Endodermal cell (in vitro differentiated cells): ENCODE results near the gene ADAM29. TPM values are rescaled to one million over a fixed set of nuclear protein-coding genes. Genes with fewer than 3 reads are reported as not detected.
A peak's percentile ranks its signal among the peaks of the same experiment; 100 is the strongest.
"Not testable (repeated sequence)": the region's sequence is repeated elsewhere in the genome, so short reads cannot be mapped to it uniquely, and the experiment has no call there.

ENCODE experiments used
- DNase-seq: peaks from one replicate; pipeline ENCODE4 v3.0.0-alpha.2; 2017
- H3K27ac ChIP-seq: 2 replicates; pipeline ENCODE4 v1.5.1; 2013; ENCODE audit warnings: mild to moderate bottlenecking, low read depth, low read length, moderate library complexity
- H3K27me3 ChIP-seq: 2 replicates; pipeline ENCODE4 v1.6.1; 2013; ENCODE audit warnings: mild to moderate bottlenecking, low read length, moderate library complexity; ENCODE audit not compliant: insufficient read depth, control insufficient read depth, poor library complexity, severe bottlenecking
- H3K36me3 ChIP-seq: 2 replicates; pipeline ENCODE4 v1.7.0; 2013; ENCODE audit warnings: mild to moderate bottlenecking, low read length, moderate library complexity; ENCODE audit not compliant: control insufficient read depth, insufficient read depth
- H3K4me1 ChIP-seq: one replicate; pipeline ENCODE4 v1.7.0; 2013; ENCODE audit warnings: low read length; ENCODE audit not compliant: control insufficient read depth, insufficient read depth
- H3K4me3 ChIP-seq: 2 replicates; pipeline ENCODE4 v1.5.1; 2013; ENCODE audit warnings: mild to moderate bottlenecking, low read length, moderate library complexity
- H3K9ac ChIP-seq: 2 replicates; pipeline ENCODE4 v1.6.1; 2013; ENCODE audit warnings: mild to moderate bottlenecking, low read length, moderate library complexity; ENCODE audit not compliant: poor library complexity, severe bottlenecking; ENCODE audit errors: extremely low read depth
- H3K9me3 ChIP-seq: 2 replicates; pipeline ENCODE4 v1.6.1; 2013; ENCODE audit warnings: mild to moderate bottlenecking, low read length, moderate library complexity; ENCODE audit not compliant: control insufficient read depth
- H3K27ac Mint-ChIP-seq: 2 replicates; pipeline ENCODE4 v1.8.0; 2020; ENCODE audit warnings: mixed read lengths
- H3K27me3 Mint-ChIP-seq: 2 replicates; pipeline ENCODE4 v1.8.0; 2021; ENCODE audit warnings: mild to moderate bottlenecking, mixed read lengths; ENCODE audit not compliant: insufficient read depth
- H3K36me3 Mint-ChIP-seq: 2 replicates; pipeline ENCODE4 v1.8.0; 2020; ENCODE audit warnings: low read depth, mixed read lengths
- H3K4me1 Mint-ChIP-seq: 2 replicates; pipeline ENCODE4 v1.8.0; 2020; ENCODE audit warnings: mixed read lengths
- H3K4me3 Mint-ChIP-seq: 2 replicates; pipeline ENCODE4 v1.8.0; 2020; ENCODE audit warnings: mild to moderate bottlenecking, moderate library complexity, mixed read lengths
- H3K9me3 Mint-ChIP-seq: 2 replicates; pipeline ENCODE4 v1.8.0; 2020; ENCODE audit warnings: mild to moderate bottlenecking, mixed read lengths
- CTCF ChIP-seq: fragments of 200-600 bp; sonication (generic); conservative IDR thresholded peaks from 2 replicates; pipeline ENCODE4 v1.5.0; 2021; ENCODE audit warnings: antibody characterized with exemption, mild to moderate bottlenecking
- WGBS, 2 experiments: methylation state at CpG; one replicate each; pipeline versions ENCODE4 v1.1.5 to v1.1.7; 2013; ENCODE audit warnings: missing lambda C conversion rate in 2 of 2, mixed read lengths in 1 of 2; ENCODE audit not compliant: insufficient coverage in 1 of 2, insufficient read length in 1 of 2; 5-methylcytosine and 5-hydroxymethylcytosine counted together
- total RNA-seq, 2 donors: library from RNA; stranded (reverse); fragmentation: NEBNext Ultra II Directional in 1 of 2; extraction: Animal tissue kit (Norgen Biotek cat#: 25700) in 1 of 2; gene quantifications; 2 replicates in 1 of 2; 3 replicates in 1 of 2; pipeline ENCODE4 v1.2.1, GENCODE V29; 2021

The ADAM29 gene
- total RNA-seq, 2 donors from 2014 or later, result not detected

- no peak overlapping the region for H3K9ac ChIP-seq
- peaks cover 6% of the 10 kb centered on the region for H3K9me3 ChIP-seq
- peaks cover 4% of the 10 kb centered on the region for H3K9me3 Mint-ChIP-seq
- H3K27me3 Mint-ChIP-seq, result no peaks in the 10 kb centered on the region
- DNase-seq, result no peak
- H3K27me3 ChIP-seq, result no peaks in the 10 kb centered on the region
- no peak for TF ChIP-seq CTCF
- H3K4me1 Mint-ChIP-seq, result peaks cover 17% of the 10 kb centered on the region
- H3K4me3 Mint-ChIP-seq, result no peak overlapping the region
- no peak overlapping the region for H3K27ac Mint-ChIP-seq
- H3K36me3 Mint-ChIP-seq, result peaks cover 2% of the 10 kb centered on the region
- H3K4me3 ChIP-seq, result no peak overlapping the region
- no peaks in the 10 kb centered on the region for H3K4me1 ChIP-seq
- H3K36me3 ChIP-seq, result no peaks in the 10 kb centered on the region
- H3K27ac ChIP-seq, result no peak overlapping the region
Measured at GRCh38 chr4:174871407-174871806, 46.8 kb upstream of the ADAM29 start.

GRCh38 chr4:174873146-174873545 lies 45.0 kb upstream of the ADAM29 start:
- WGBS, 2 experiments, result 94 to 100% methylated on average over 1 to 3 of the region's 4 CpGs
- H3K4me1 Mint-ChIP-seq, result peaks cover 15% of the 10 kb centered on the region

GRCh38 chr4:174873931-174874330 lies 44.2 kb upstream of the ADAM29 start:
- Mint-ChIP-seq H3K36me3 (peaks cover 2% of the 10 kb centered on the region), H3K4me3 (no peak overlapping the region), H3K27ac (no peak overlapping the region), H3K4me1 (peaks cover 15% of the 10 kb centered on the region), H3K9me3 (no peaks in the 10 kb centered on the region), H3K27me3 (no peaks in the 10 kb centered on the region)
- no peaks in the 10 kb centered on the region for H3K4me1 ChIP-seq
- H3K27me3 ChIP-seq, result no peaks in the 10 kb centered on the region
- no peak overlapping the region for H3K9ac ChIP-seq
- no peaks in the 10 kb centered on the region for H3K9me3 ChIP-seq
- TF ChIP-seq CTCF, result peak; percentile 76
- H3K36me3 ChIP-seq, result no peaks in the 10 kb centered on the region
- 25% methylated on average over 1 of the region's 1 CpG; no CpG with 5 or more reads in 1 of the 2 experiments for WGBS, 2 experiments
- H3K27ac ChIP-seq, result no peak overlapping the region
- no peak overlapping the region for H3K4me3 ChIP-seq
- peak; percentile 71 for DNase-seq

More at GRCh38 chr4:174873146-174873545, 45.0 kb upstream of the ADAM29 start:
- not testable (repeated sequence) for H3K36me3 Mint-ChIP-seq, DNase-seq, H3K9ac ChIP-seq, H3K4me3 ChIP-seq, H3K36me3 ChIP-seq, H3K27ac ChIP-seq, H3K4me3 Mint-ChIP-seq, H3K9me3 Mint-ChIP-seq, H3K27ac Mint-ChIP-seq, H3K27me3 ChIP-seq, H3K4me1 ChIP-seq, H3K27me3 Mint-ChIP-seq, H3K9me3 ChIP-seq

- Histone ChIP-seq H3K4me1 (no peaks in the 10 kb centered on the region), H3K9me3 (no peaks in the 10 kb centered on the region), H3K9ac (no peak overlapping the region), H3K27ac (no peak overlapping the region), H3K27me3 (no peaks in the 10 kb centered on the region), H3K36me3 (no peaks in the 10 kb centered on the region), H3K4me3 (no peak overlapping the region)
- Mint-ChIP-seq H3K27me3 (no peaks in the 10 kb centered on the region), H3K4me3 (no peak overlapping the region), H3K36me3 (peaks cover 2% of the 10 kb centered on the region), H3K9me3 (no peaks in the 10 kb centered on the region), H3K4me1 (peaks cover 22% of the 10 kb centered on the region), H3K27ac (no peak overlapping the region)
- TF ChIP-seq CTCF, result no peak
- no peak for DNase-seq
- WGBS, 2 experiments, result no CpG with 5 or more reads among the region's 1 CpG
Measured at GRCh38 chr4:174874898-174875297, 43.3 kb upstream of the ADAM29 start.
